Measurements from ENCODE around the gene CATSPERD. TPM values are rescaled to one million over a fixed set of nuclear protein-coding genes. Genes with fewer than 3 reads are reported as not detected.
A peak's percentile ranks its signal among the peaks of the same experiment; 100 is the strongest.

The CATSPERD gene
- polyA plus RNA-seq, 1 donor (not counting 4 experiments of a cell fraction or from before 2014, with no cell fraction given), result not detected

GRCh38 chr19:5684694-5685430, 35.6 kb upstream of the CATSPERD start:
- DNase-seq (ENCODE audit: low read depth, low spot score), result no peak
- dilution Hi-C loops (cut with MboI; ENCODE audit: extremely low pct_ligation_motif_present, low sequenced_read_pairs), result no loop called here
- no peak for TF ChIP-seq EZH2 (IDR thresholded peaks at IDR 0.05; ENCODE audit: low read length)
- no peak for TF ChIP-seq CTCF (optimal IDR thresholded peaks at IDR 0.05 in 1 of 3, IDR thresholded peaks at IDR 0.05 in 1 of 3, conservative IDR thresholded peaks at IDR 0.05 in 1 of 3; ENCODE audit: extremely low read depth in 1 of 3, insufficient read depth in 2 of 3, low read length in 3 of 3)

DNA sequence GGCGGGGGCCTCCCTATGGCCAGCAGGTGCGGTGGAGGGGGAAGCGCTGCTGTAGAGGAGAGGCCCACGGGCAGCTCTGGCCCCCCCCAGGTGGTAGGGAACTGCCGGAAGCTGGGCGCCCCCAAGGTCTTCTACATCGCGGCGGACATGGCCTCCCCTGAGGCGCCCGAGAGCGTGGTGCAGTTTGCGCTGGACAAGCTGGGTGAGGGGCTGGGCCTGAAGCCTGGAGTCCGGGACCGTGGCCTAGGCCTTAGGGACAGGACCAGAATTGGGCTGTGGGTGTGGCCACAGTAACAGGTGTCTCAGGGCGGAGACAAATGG, 34.2 kb upstream of the CATSPERD start:
- no peak overlapping the region for H2AFZ ChIP-seq (ENCODE audit: control insufficient read depth, low read length)
- dilution Hi-C loops (cut with MboI; ENCODE audit: extremely low pct_ligation_motif_present, low sequenced_read_pairs), result no loop called here

More at GRCh38 chr19:5684694-5685430, 35.6 kb upstream of the CATSPERD start:
- no peak overlapping the region for H2AFZ ChIP-seq (ENCODE audit: control insufficient read depth, low read length)
- no peaks in the 10 kb centered on the region for H3K9me1 ChIP-seq (ENCODE audit: control insufficient read depth, extremely low read depth, insufficient read depth, low read length)
- H3K4me3 ChIP-seq (ENCODE audit: control insufficient read depth in 2 of 3, extremely low read depth in 1 of 3, insufficient read depth in 2 of 3, low read depth in 1 of 3, low read length in 3 of 3), result no peak overlapping the region
- H3K4me1 ChIP-seq (ENCODE audit: control insufficient read depth, extremely low read depth, insufficient read depth, low read length), result peaks cover 12% of the 10 kb centered on the region
- H3K27me3 ChIP-seq (ENCODE audit: control insufficient read depth, extremely low read depth, insufficient read depth, low read length), result no peaks in the 10 kb centered on the region
- H3K9ac ChIP-seq (ENCODE audit: control insufficient read depth, extremely low read depth, insufficient read depth, low read length), result no peak overlapping the region
- no peak overlapping the region for H3K27ac ChIP-seq (ENCODE audit: control insufficient read depth, insufficient read depth, low read length)
- no peaks in the 10 kb centered on the region for H3K9me3 ChIP-seq (ENCODE audit: control insufficient read depth, low read depth, low read length)
- FAIRE-seq, result no peak
- H3K36me3 ChIP-seq (ENCODE audit: control insufficient read depth in 2 of 2, extremely low read depth in 1 of 2, insufficient read depth in 2 of 2, low read length in 2 of 2), result peaks cover 0 to 1% of the 10 kb centered on the region in 2 experiments
- H3K79me2 ChIP-seq (ENCODE audit: control insufficient read depth, insufficient read depth, low read length), result peaks cover 2% of the 10 kb centered on the region
- H4K20me1 ChIP-seq (ENCODE audit: control insufficient read depth, extremely low read depth, insufficient read depth, low read length), result no peaks in the 10 kb centered on the region
- no peak overlapping the region for H3K4me2 ChIP-seq (ENCODE audit: control insufficient read depth, extremely low read depth, insufficient read depth, low read depth, low read length)

More for the DNA sequence above, 34.2 kb upstream of the CATSPERD start:
- Histone ChIP-seq H3K4me3 (ENCODE audit: control insufficient read depth in 2 of 3, extremely low read depth in 1 of 3, insufficient read depth in 2 of 3, low read depth in 1 of 3, low read length in 3 of 3) (peak overlapping the region in 2 of 3 experiments; percentile 62 to 69), H3K9ac (ENCODE audit: control insufficient read depth, extremely low read depth, insufficient read depth, low read length) (peak overlapping the region; percentile 71), H3K79me2 (ENCODE audit: control insufficient read depth, insufficient read depth, low read length) (peaks cover 12% of the 10 kb centered on the region), H3K27me3 (ENCODE audit: control insufficient read depth, extremely low read depth, insufficient read depth, low read length) (no peaks in the 10 kb centered on the region), H3K4me2 (ENCODE audit: control insufficient read depth, extremely low read depth, insufficient read depth, low read depth, low read length) (peak overlapping the region; percentile 60), H3K4me1 (ENCODE audit: control insufficient read depth, extremely low read depth, insufficient read depth, low read length) (peaks cover 8% of the 10 kb centered on the region), H3K36me3 (ENCODE audit: control insufficient read depth in 2 of 2, extremely low read depth in 1 of 2, insufficient read depth in 2 of 2, low read length in 2 of 2) (peaks cover 1 to 4% of the 10 kb centered on the region in 2 experiments), H3K9me1 (ENCODE audit: control insufficient read depth, extremely low read depth, insufficient read depth, low read length) (no peaks in the 10 kb centered on the region), H3K9me3 (ENCODE audit: control insufficient read depth, low read depth, low read length) (no peaks in the 10 kb centered on the region), H3K27ac (ENCODE audit: control insufficient read depth, insufficient read depth, low read length) (no peak overlapping the region), H4K20me1 (ENCODE audit: control insufficient read depth, extremely low read depth, insufficient read depth, low read length) (peaks cover 5% of the 10 kb centered on the region)
- TF ChIP-seq EZH2 (IDR thresholded peaks at IDR 0.05; ENCODE audit: low read length), result no peak
- no peak for TF ChIP-seq CTCF (optimal IDR thresholded peaks at IDR 0.05 in 1 of 3, IDR thresholded peaks at IDR 0.05 in 1 of 3, conservative IDR thresholded peaks at IDR 0.05 in 1 of 3; ENCODE audit: extremely low read depth in 1 of 3, insufficient read depth in 2 of 3, low read length in 3 of 3)
- FAIRE-seq (no peak), DNase-seq (ENCODE audit: low read depth, low spot score) (no peak)
